HG03060 (cell line): ENCODE data around the gene OTUD5.

Experiments
- ATAC-seq: cut with Tn5 transposase; IDR thresholded peaks from one replicate; pipeline ENCODE4 v1.9.1; 2021; ENCODE audit warnings: low read depth, moderate number of reproducible peaks; ENCODE audit not compliant: unreplicated experiment

The OTUD5 gene

GRCh38 chrX:48938721-48939425 lies 18.5 kb downstream of the OTUD5 start:
- peak; percentile 32 for ATAC-seq

GRCh38 chrX:48937054-48937907 lies 20.1 kb downstream of the OTUD5 start:
- ATAC-seq, result peak; percentile 37

- ATAC-seq, result no peak
These were observed 20.9 kb downstream of the OTUD5 start for GRCh38 chrX:48936429-48937053.

- no peak for ATAC-seq
These were observed 22.1 kb downstream of the OTUD5 start for GRCh38 chrX:48935301-48935670.

DNA sequence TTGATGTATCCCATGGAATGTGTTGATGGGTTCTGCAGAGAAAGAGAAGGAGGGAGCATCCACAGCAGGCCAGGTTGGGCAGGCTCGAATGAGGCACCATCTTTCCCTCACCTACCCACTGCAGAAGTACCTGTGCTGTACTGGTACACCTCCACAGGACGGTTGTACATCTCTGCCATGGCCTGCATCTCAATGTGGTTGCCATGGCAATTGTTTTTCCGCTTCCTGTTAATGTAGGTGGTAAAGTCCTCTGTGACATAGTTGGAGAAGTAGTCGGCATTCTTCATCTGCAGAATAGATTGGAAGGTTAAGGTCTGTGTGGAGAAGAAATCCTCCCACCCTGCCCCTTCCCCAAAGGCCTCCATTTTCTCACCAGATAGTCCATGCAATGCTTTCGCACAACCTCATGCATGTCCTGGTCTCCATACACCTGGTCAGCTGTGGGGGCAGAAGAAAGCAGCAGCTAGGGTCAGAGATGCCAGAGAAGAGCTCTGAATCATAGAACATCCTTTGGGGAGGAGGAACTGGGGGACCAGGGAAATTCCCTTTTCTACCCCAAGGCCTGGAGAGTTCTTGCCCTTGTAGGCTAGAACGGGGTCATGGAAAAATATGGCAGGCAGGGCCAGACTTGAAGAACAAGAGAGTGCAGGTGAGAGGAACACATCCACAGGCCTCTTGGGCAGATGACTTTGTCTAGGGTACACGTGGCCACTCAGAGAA lies 22.7 kb downstream of the OTUD5 start:
- no peak for ATAC-seq

GRCh38 chrX:48933757-48934156 lies 23.6 kb downstream of the OTUD5 start:
- ATAC-seq, result no peak

DNA sequence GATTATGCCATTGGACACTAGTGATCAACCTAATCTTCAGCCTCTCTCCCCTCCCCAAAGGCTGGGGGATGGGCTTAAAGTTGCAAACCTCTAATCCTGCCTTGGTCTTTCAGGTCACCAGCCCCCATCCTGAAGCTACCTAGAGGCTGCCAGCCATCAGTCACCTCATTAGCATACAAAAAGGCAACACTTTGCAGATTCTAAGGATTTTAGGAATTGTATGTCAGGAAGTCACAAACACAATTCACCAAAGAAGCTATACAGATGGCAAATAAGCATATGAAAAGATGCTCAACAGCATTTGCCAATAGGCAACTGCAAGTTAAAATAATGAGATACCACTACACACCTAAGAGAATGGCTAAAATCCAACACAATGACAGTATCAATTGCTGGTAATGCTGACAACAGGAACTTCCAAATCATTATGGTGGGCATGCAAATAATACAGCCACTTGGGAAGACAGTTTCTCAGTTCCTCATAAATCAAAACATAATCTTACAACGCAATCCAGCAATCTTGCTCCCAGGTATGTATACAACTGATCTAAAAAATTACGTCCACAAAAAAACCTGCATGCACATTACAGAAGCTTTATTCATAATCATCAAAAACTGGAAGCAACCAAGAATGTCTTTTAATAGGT lies 29.5 kb downstream of the OTUD5 start:
- ATAC-seq, result no peak

DNA sequence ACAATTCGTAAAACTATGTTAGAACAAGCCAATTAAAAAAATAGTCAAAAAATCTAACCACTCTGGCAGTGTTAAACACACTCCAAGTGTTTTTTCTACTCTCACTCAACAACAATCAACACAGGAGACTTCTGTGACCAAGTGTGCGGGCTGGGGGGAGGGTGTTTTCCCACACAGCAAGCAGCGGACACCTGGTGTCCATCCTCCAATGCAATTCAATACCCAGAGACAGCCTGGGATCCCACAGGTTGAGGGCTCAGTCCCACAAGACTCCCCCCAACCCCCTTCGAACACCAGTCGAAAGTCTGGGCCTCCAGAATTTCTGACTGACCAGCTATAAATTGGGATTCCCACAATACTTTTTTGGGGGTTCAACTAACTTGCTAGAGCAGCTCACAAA lies 30.3 kb downstream of the OTUD5 start:
- no peak for ATAC-seq

DNA sequence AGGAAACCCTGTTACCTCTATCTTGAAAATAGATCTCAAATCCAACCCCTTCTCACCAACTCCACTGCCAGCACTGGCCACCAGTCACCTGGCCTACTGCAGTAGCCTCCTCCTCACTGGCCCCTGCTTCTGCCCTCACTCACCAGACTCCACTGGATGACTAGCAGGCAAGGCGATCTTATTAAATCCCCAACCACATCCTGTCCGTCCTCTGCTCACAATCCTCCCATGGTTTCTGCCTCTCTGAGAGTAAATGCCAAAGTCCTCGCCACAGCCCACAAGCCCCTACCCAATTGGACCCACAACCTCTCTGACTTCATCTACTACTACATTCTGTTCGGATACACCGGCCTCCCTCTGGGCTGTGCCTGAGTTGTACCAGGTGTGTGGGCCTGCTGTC lies 33.1 kb downstream of the OTUD5 start:
- ATAC-seq, result no peak

DNA sequence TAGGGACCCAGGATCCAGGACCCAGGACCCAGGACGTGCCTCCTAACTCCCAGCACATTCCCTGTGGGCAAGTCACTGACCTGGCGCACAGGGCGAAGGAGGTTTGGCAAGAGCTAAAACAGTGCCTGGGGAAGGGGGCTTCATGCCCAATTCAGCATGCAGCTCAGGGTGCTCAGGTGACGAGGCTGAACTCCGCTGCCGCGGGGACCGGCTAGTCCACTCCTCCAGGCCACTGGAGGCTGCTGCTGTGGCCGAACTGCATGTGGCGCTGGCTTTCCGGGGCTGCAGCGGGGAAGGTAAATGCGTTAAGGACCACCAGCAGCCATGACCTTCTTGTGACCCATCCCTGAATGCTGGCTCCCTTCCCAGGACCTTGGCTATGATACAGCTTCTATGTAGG lies 33.6 kb downstream of the OTUD5 start:
- ATAC-seq, result no peak

DNA sequence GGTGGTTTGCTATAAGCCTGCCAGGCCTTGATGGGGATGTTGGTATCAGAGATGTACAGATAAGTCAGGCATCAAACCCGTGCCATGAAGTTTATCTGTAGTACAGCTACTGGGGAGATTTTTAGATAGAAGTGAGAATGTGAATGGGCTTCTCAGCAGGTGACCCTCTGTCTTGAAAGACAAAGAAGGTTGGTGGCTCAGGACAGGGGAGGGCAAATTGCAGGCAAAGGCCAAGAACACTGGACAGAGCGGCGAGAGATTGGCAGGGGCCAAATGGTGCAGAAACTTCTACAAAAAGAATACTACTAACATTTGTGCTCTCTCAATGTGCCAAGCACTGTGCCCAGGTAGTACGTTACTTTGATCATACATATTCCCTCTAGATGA lies 36.7 kb downstream of the OTUD5 start:
- no peak for ATAC-seq

DNA sequence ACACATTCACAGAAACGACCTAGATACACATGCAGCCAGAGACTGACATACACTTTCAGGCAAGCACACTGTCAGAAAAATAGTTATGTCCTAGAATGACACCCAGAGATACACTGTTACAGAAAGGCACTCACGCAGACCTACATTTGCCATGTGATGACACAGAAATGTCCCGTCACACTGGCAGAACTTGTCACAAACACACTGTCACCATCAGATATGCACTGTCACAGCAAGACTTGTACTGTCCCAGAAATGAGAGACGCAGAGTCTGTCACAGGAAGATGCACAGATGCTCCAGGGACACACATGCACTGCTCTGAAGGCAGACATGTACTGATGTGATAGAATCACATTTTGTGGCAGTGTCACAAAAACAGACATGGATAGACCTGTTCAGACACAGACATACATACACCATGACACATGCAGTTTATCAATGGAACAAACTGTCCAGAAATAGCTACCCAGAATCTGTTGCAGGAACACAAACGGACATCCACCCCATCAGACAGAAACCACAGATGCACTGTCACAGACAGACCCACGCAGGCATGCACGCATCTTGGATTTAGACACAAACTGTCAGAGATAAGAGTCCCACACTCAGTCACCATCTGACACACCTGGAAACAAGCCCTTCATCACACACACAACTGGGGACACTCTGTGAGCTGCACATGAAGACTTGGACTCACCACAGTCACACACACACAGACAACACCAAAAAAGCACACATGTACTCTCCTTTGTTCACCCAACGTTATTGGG lies 37.3 kb downstream of the OTUD5 start:
- no peak for ATAC-seq

DNA sequence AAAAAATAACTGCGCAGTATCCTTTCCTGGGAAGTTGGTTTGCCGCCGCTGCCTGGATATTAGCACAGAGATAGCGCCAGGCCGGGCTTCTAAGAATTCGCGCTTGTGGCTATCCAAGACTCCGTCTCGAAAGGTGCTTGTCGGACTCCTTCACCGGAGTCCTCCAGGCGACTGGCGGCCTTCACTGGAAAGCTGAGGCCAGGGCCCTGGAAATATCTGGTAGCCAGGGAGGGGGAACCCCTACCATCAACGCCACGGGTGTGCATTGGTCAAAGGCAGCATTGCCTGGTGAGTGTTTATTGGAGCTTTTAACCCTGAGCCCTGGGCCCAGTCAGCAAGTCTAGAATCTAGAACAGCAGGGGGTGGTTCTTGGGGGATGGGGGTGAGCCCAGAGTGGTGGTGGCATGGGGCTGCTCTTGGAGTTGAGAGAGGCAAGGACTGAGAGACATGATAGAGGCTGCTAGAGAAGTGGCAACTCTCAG lies 38.0 kb downstream of the OTUD5 start:
- ATAC-seq, result no peak

DNA sequence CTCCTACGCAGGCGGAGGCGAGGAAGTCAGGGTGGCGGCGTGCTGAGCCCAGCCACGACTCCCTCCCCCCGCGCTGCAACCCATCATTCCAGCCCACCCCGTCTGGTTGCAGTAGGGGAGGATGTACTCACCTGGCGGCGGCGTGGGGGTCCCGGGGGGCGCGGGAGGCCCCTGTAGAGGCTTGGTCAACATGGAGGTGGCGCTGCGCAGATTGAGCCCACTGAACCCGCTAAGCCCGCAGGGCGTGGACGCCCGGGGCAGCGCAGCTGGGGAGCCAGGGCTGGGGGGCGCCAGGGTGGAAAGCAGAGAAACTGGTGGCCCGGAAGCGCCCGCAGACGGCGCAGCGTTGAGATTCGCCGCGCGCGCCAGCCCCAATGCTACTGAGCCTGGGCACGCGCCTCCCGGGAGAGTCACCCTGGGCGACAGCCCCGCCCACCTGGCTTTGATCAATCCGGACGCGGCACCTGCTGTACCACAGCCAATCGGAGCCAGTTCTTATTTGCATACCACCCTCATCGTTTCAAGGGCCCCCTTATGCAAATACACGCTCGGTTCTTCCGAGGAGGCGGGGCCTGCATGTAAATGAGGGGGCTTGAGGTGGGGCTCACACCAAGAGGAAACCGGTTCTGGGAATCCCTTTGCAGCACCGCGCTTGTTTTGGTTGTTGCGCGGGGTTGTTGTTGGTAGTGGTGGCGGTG lies 38.6 kb downstream of the OTUD5 start, which contains the start of gene PIM2:
Gene PIM2, minus strand, starts transcription at position 382 of the 698 bp plus-strand sequence. Its CDS starts 190 bp downstream, at position 192.
- peak; percentile 65 for ATAC-seq

GRCh38 chrX:48918301-48918642 lies 39.1 kb downstream of the OTUD5 start:
- no peak for ATAC-seq

GRCh38 chrX:48917139-48918001 lies 40.0 kb downstream of the OTUD5 start:
- peak; percentile 32 for ATAC-seq

GRCh38 chrX:48914593-48915493 lies 42.6 kb downstream of the OTUD5 start:
- ATAC-seq, result no peak
